Nephron (organoid): ENCODE data around the gene KPNA6.

Experiments used
- H3K27ac Mint-ChIP-seq, 3 experiments: 2 replicates each; pipeline ENCODE4 v1.8.0; 2020; ENCODE audit warnings: mixed read lengths in 3 of 3, mild to moderate bottlenecking in 2 of 3, moderate library complexity in 1 of 3
- H3K27me3 Mint-ChIP-seq: 2 replicates; pipeline ENCODE4 v1.8.0; 2021; ENCODE audit warnings: low read depth, mild to moderate bottlenecking, moderate library complexity, mixed read lengths
- H3K36me3 Mint-ChIP-seq: 2 replicates; pipeline ENCODE4 v1.8.0; 2020; ENCODE audit warnings: low read depth, mixed read lengths
- H3K4me1 Mint-ChIP-seq: 2 replicates; pipeline ENCODE4 v1.8.0; 2020; ENCODE audit warnings: mixed read lengths
- H3K4me3 Mint-ChIP-seq, 3 experiments: 2 replicates each; pipeline ENCODE4 v1.8.0; 2020; ENCODE audit warnings: mild to moderate bottlenecking in 3 of 3, mixed read lengths in 3 of 3, moderate library complexity in 2 of 3
- H3K9me3 Mint-ChIP-seq: 2 replicates; pipeline ENCODE4 v1.8.0; 2020; ENCODE audit warnings: mixed read lengths
- TF ChIP-seq, protein P1 (sequence below), 3 experiments: fragments of 200-600 bp; sonication (generic); IDR thresholded peaks; one replicate each; pipeline ENCODE4 v1.5.0; 2021; ENCODE audit warnings: antibody characterized with exemption in 3 of 3; ENCODE audit not compliant: unreplicated experiment in 3 of 3

KPNA6 gene

DNA sequence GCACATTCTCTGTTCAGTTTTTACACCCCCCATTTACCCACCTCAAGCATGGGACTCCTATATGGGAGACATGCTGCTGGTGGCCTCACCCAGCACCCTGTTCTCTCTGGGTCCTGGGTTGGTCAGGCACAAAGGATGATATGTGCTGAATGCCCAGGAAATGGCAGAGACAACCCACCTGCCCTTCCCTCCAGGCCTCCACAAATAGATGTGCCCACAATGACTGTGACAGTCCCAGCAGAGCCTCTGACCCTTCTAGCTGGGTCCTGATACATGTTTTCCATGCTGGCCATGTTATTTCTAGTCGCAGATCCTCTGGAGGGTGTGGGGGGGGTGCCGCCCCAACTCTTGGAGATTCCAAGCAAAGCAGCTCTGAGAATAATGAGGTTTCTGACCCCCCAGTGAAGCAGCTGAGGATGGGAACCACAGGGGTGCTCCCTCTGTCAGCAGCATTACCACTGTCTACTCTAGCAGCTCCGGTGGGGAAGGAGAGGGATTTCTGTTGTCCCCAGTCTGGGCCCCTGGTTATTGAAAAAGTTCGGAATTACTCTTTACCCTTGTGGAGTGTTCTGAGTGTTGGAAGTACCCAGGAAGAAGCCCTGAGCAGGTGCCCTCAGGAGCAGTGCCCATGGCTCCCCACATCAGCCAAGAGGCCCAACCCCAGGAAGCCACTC lies 91.3 kb downstream of the KPNA6 start:
- peaks cover 36% of the 10 kb centered on the region for H3K4me1 Mint-ChIP-seq
- H3K27me3 Mint-ChIP-seq, result no peaks in the 10 kb centered on the region
- no peaks in the 10 kb centered on the region for H3K9me3 Mint-ChIP-seq
- H3K27ac Mint-ChIP-seq, result peak overlapping the region; percentile 23 to 98 (median 43)
- TF ChIP-seq, protein P1, sequence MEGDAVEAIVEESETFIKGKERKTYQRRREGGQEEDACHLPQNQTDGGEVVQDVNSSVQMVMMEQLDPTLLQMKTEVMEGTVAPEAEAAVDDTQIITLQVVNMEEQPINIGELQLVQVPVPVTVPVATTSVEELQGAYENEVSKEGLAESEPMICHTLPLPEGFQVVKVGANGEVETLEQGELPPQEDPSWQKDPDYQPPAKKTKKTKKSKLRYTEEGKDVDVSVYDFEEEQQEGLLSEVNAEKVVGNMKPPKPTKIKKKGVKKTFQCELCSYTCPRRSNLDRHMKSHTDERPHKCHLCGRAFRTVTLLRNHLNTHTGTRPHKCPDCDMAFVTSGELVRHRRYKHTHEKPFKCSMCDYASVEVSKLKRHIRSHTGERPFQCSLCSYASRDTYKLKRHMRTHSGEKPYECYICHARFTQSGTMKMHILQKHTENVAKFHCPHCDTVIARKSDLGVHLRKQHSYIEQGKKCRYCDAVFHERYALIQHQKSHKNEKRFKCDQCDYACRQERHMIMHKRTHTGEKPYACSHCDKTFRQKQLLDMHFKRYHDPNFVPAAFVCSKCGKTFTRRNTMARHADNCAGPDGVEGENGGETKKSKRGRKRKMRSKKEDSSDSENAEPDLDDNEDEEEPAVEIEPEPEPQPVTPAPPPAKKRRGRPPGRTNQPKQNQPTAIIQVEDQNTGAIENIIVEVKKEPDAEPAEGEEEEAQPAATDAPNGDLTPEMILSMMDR (IDR thresholded peaks at IDR 0.05; ENCODE audit: unreplicated experiment in 3 of 3), result no peak
- peak overlapping the region; percentile 27 to 93 (median 85) for H3K4me3 Mint-ChIP-seq
- peaks cover 15% of the 10 kb centered on the region for H3K36me3 Mint-ChIP-seq

DNA sequence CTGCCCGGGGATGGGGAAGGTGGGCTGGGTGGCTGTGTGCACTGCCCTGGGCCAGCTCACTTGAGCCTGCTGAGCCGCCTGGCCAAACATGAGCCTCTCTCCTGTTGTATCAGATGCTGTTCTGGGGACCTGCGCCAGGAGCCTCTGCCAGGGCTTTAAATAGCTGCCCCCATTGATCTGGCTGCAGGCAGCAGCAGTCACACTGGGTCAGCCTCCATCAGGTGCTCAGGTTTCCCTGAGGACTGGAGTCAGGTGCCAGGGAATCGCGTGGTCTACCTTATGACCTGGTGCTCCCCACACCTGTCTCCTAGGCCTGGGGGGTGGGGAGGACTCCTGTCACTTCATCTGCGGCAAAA lies 91.8 kb downstream of the KPNA6 start:
- no peaks in the 10 kb centered on the region for H3K27me3 Mint-ChIP-seq
- H3K9me3 Mint-ChIP-seq, result no peaks in the 10 kb centered on the region
- peak overlapping the region; percentile 85 to 93 (median 86) for H3K4me3 Mint-ChIP-seq
- H3K27ac Mint-ChIP-seq, result peak overlapping the region; percentile 97 to 98 (median 98)
- TF ChIP-seq, protein P1 (IDR thresholded peaks at IDR 0.05; ENCODE audit: unreplicated experiment in 3 of 3), result no peak
- peaks cover 40% of the 10 kb centered on the region for H3K4me1 Mint-ChIP-seq
- peaks cover 11% of the 10 kb centered on the region for H3K36me3 Mint-ChIP-seq

DNA sequence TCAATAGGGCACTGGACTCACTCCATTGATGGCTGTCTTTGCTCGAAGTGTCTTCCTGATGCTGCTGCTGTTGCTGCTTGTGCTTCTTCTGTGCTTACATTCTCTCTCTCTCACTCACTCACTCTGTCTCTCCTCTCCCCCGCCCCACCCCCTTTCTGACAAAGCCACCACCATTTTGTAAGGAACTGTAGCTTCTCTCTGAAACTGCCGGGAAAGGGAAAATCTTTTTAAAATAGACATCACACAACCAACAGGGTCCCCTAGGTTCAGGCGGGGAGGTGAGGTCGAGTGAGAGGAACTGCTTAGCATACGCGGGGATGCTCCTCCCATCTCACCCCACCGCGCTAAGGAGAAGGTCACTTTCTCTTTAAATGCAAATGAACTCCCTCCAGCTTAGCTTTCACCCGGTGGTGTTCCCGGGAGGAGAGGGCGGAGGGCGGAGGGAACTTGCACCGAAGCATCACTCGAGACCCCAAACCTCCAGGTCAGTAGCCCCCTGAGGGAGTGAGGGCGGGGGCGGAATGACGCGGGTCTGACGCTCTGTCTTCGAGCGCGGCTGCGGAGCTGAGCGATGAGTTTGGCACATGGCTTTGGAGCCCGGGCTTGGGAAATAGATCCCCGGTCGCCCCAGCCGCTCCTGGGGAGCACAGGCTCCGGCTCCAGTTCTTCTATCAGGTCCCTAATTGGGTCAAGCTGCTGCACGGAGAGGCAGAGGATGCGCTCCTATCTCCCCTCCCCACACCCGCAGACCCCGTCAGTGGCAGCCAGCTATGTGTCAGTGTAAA lies 92.6 kb downstream of the KPNA6 start, which contains the start of gene CCDC28B:
Gene CCDC28B, plus strand, starts transcription at position 370 of the 785 bp plus-strand sequence. CDS start 1,341 bp downstream, outside the sequence.
- H3K4me3 Mint-ChIP-seq, result peak within 1 kb of the TSS; percentile 85 to 93 (median 86)
- peak within 1 kb of the TSS; percentile 97 to 98 (median 98) for H3K27ac Mint-ChIP-seq
- H3K27me3 Mint-ChIP-seq, result no peaks in the 10 kb centered on the region
- peaks cover 41% of the 10 kb centered on the region for H3K4me1 Mint-ChIP-seq
- peaks cover 11% of the 10 kb centered on the region for H3K36me3 Mint-ChIP-seq
- TF ChIP-seq, protein P1 (IDR thresholded peaks at IDR 0.05; ENCODE audit: unreplicated experiment in 3 of 3), result no peak
- no peaks in the 10 kb centered on the region for H3K9me3 Mint-ChIP-seq

DNA sequence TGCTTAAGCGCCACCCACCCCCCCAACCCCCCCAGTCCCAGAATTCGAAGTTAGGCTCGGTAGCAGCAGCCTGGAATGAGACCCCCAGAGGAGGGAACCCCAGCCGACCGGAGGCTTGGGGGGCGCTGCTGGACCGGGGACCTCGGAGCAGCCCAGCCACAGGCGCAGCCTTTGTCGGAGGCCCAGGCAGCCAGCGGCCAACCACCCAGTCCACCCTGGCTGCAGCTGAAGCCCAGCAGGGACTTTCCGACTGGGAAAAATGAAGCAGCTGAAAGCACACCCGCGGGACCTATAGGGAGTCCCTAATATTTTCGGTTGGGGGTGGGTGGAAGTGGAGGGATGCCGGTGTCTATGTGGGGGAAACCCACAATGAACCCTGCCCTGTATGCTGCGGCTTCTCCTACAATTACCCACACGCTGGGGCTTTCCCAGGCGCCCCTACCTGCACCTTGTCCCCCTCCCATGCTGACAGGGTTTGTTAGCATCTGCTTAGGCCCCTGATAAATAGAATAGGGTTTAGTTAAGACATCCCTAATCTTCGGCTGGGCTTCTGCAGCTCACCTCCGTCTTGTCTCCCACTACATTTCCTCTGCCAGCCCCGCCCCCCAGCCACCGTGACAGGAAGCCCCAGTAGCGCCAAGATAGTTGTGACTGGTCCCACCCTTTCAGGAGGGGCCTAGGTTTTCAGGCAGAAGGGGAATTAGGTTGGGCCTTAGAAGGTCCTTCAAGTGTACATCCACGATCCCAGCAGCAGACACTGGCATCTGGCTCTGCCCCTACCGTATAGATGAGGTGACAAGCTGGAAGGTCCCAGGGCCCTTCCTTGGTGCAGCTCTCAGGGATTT lies 93.4 kb downstream of the KPNA6 start:
- Mint-ChIP-seq H3K4me1 (peaks cover 45% of the 10 kb centered on the region), H3K36me3 (peaks cover 9% of the 10 kb centered on the region), H3K9me3 (no peaks in the 10 kb centered on the region), H3K27ac (peak overlapping the region; percentile 97 to 98 (median 98)), H3K4me3 (peak overlapping the region; percentile 85 to 93 (median 86)), H3K27me3 (no peaks in the 10 kb centered on the region)
- TF ChIP-seq, protein P1 (IDR thresholded peaks at IDR 0.05; ENCODE audit: unreplicated experiment in 3 of 3), result no peak

DNA sequence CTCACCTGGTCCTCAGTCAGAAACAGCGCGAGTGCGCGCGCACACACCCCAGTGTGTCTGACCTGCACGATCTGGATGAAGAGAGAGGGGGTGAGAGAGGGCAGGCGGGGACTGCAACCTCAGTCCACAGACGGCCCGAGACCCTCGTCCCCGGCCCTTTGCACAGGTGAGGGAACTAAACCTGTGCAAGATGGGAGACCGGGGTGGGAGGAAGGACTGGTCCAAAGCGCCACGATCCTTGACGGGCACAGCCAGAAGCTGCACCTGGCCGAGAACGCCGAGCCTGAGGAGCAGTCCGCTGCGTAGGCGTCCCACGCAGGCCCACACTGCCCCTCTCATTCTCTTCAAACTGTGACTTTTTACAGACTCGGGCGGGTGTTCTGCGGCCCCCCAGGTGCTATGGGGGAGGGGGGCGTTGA lies 97.1 kb downstream of the KPNA6 start:
- H3K4me3 Mint-ChIP-seq, result peak overlapping the region; percentile 92 to 95 (median 94)
- H3K4me1 Mint-ChIP-seq, result peaks cover 31% of the 10 kb centered on the region
- no peaks in the 10 kb centered on the region for H3K36me3 Mint-ChIP-seq
- H3K27ac Mint-ChIP-seq, result peak overlapping the region; percentile 44 to 82 (median 51)
- TF ChIP-seq, protein P1 (IDR thresholded peaks at IDR 0.05; ENCODE audit: unreplicated experiment in 3 of 3), result no peak
- no peaks in the 10 kb centered on the region for H3K9me3 Mint-ChIP-seq
- H3K27me3 Mint-ChIP-seq, result no peaks in the 10 kb centered on the region
